Keratinocyte (primary cell): ENCODE data around the gene FSIP2. TPM values are rescaled to one million over a fixed set of nuclear protein-coding genes. Genes with fewer than 3 reads are reported as not detected.

Source experiments
- DNase-seq: peaks from one replicate; pipeline ENCODE4 v3.0.0-alpha.2; 2011; ENCODE audit warnings: low read depth, missing footprints, low spot score
- FAIRE-seq: peaks from 2 replicates; lab custom pipeline; 2011; peaks lifted over from hg19 to GRCh38; lab: Jason Lieb, UNC
- H2AFZ ChIP-seq: 2 replicates; pipeline ENCODE4 v1.6.0; 2012; ENCODE audit warnings: low read length, control low read depth, inconsistent platforms; ENCODE audit not compliant: control insufficient read depth
- H3K27ac ChIP-seq: 2 replicates; pipeline ENCODE4 v1.5.1; 2011; ENCODE audit warnings: low read length; ENCODE audit not compliant: control insufficient read depth, insufficient read depth
- H3K27me3 ChIP-seq: 3 replicates; pipeline ENCODE4 v1.6.0; 2011; ENCODE audit warnings: low read length; ENCODE audit not compliant: control insufficient read depth, insufficient read depth; ENCODE audit errors: extremely low read depth
- H3K36me3 ChIP-seq, 2 experiments: 2 replicates in 1 of 2; 3 replicates in 1 of 2; pipeline ENCODE4 v1.5.1; 2011; ENCODE audit warnings: low read length in 2 of 2, mild to moderate bottlenecking in 1 of 2; ENCODE audit not compliant: control insufficient read depth in 2 of 2, insufficient read depth in 2 of 2; ENCODE audit errors: extremely low read depth in 1 of 2
- H3K4me1 ChIP-seq: 3 replicates; pipeline ENCODE4 v1.5.1; 2011; ENCODE audit warnings: low read length; ENCODE audit not compliant: control insufficient read depth, insufficient read depth; ENCODE audit errors: extremely low read depth
- H3K4me2 ChIP-seq: 3 replicates; pipeline ENCODE4 v1.6.0; 2011; ENCODE audit warnings: low read depth, low read length; ENCODE audit not compliant: control insufficient read depth, insufficient read depth; ENCODE audit errors: extremely low read depth
- H3K4me3 ChIP-seq, 3 experiments: fragments of 200-600 bp in 1 of 3; sonication (generic) in 1 of 3; 2 replicates in 2 of 3; 3 replicates in 1 of 3; pipeline ENCODE4 v1.5.1; 2011 to 2016; ENCODE audit warnings: low read length in 3 of 3, mild to moderate bottlenecking in 3 of 3, control low read depth in 2 of 3, inconsistent platforms in 1 of 3, low read depth in 1 of 3, mixed read lengths in 1 of 3, mixed run types in 1 of 3, moderate library complexity in 1 of 3; ENCODE audit not compliant: control insufficient read depth in 2 of 3, insufficient read depth in 2 of 3; ENCODE audit errors: extremely low read depth in 1 of 3
- H3K79me2 ChIP-seq: 2 replicates; pipeline ENCODE4 v1.6.0; 2012; ENCODE audit warnings: low read length; ENCODE audit not compliant: control insufficient read depth, insufficient read depth
- H3K9ac ChIP-seq: 3 replicates; pipeline ENCODE4 v1.6.0; 2011; ENCODE audit warnings: low read length; ENCODE audit not compliant: control insufficient read depth, insufficient read depth; ENCODE audit errors: extremely low read depth
- H3K9me1 ChIP-seq: 3 replicates; pipeline ENCODE4 v1.6.0; 2011; ENCODE audit warnings: low read length; ENCODE audit not compliant: control insufficient read depth, insufficient read depth; ENCODE audit errors: extremely low read depth
- H3K9me3 ChIP-seq: 2 replicates; pipeline ENCODE4 v1.5.1; 2012; ENCODE audit warnings: low read depth, low read length; ENCODE audit not compliant: control insufficient read depth
- H4K20me1 ChIP-seq: 3 replicates; pipeline ENCODE4 v1.6.0; 2011; ENCODE audit warnings: low read length; ENCODE audit not compliant: control insufficient read depth, insufficient read depth; ENCODE audit errors: extremely low read depth
- CTCF ChIP-seq, 3 experiments: IDR thresholded peaks in 1 of 3; conservative IDR thresholded peaks in 1 of 3; optimal IDR thresholded peaks in 1 of 3; 2 replicates in 2 of 3; 3 replicates in 1 of 3; pipeline versions ENCODE3 to v1.5.1; 2011; ENCODE audit warnings: low read length in 3 of 3, mild to moderate bottlenecking in 3 of 3, moderate library complexity in 2 of 3, control low read depth in 1 of 3, inconsistent platforms in 1 of 3; ENCODE audit not compliant: insufficient read depth in 2 of 3; ENCODE audit errors: extremely low read depth in 1 of 3
- EZH2 ChIP-seq: IDR thresholded peaks from one replicate; pipeline ENCODE4 v1.6.1; 2012; ENCODE audit warnings: inconsistent platforms, mild to moderate bottlenecking, low read length, moderate library complexity
- dilution Hi-C: fragments of 300-500 bp; cut with MboI; formaldehyde crosslinking; loops from one replicate; pipeline ENCODE4 v1.7.0; 2020; ENCODE audit warnings: low sequenced_read_pairs; ENCODE audit not compliant: extremely low pct_ligation_motif_present
- polyA plus RNA-seq, 5 experiments: library from polyadenylated mRNA; depleted of rRNA in 3 of 5; stranded (reverse) in 3 of 5; stranded (forward) in 1 of 5; unstranded in 1 of 5; fragments of >200 nt; gene quantifications; 1 replicate in 1 of 5; 2 replicates in 3 of 5; 3 replicates in 1 of 5; pipeline versions ENCODE4 v1.2.1 to v1.2.3, GENCODE V29; 2011 to 2012; ENCODE audit warnings: missing spikeins in 2 of 5, low read depth in 1 of 5, low replicate concordance in 1 of 5

The FSIP2 gene
- polyA plus RNA-seq, 1 donor (not counting 4 experiments of a cell fraction or from before 2014, with no cell fraction given): 0.38 TPM

- Histone ChIP-seq H3K9me1 (no peaks in the 10 kb centered on the region), H2AFZ (no peak overlapping the region), H3K27ac (no peak overlapping the region), H3K9me3 (no peaks in the 10 kb centered on the region), H3K79me2 (no peaks in the 10 kb centered on the region), H3K4me1 (no peaks in the 10 kb centered on the region), H3K4me2 (no peak overlapping the region), H3K4me3 (no peak overlapping the region), H3K36me3 (no peaks in the 10 kb centered on the region), H3K27me3 (no peaks in the 10 kb centered on the region), H3K9ac (no peak overlapping the region), H4K20me1 (no peaks in the 10 kb centered on the region)
- DNase-seq (no peak), FAIRE-seq (no peak)
- TF ChIP-seq CTCF (optimal IDR thresholded peaks at IDR 0.05 in 1 of 3, IDR thresholded peaks at IDR 0.05 in 1 of 3, conservative IDR thresholded peaks at IDR 0.05 in 1 of 3; ENCODE audit: extremely low read depth in 1 of 3, insufficient read depth in 2 of 3, low read length in 3 of 3) (no peak), EZH2 (no peak)
- dilution Hi-C loops: no loop called here
Measured at GRCh38 chr2:185854885-185855284, 116.3 kb downstream of the FSIP2 start.

GRCh38 chr2:185857691-185858090 lies 119.1 kb downstream of the FSIP2 start:
- FAIRE-seq (no peak), DNase-seq (no peak)
- TF ChIP-seq EZH2 (no peak), CTCF (optimal IDR thresholded peaks at IDR 0.05 in 1 of 3, IDR thresholded peaks at IDR 0.05 in 1 of 3, conservative IDR thresholded peaks at IDR 0.05 in 1 of 3; ENCODE audit: extremely low read depth in 1 of 3, insufficient read depth in 2 of 3, low read length in 3 of 3) (no peak)
- no peak overlapping the region for H3K9ac ChIP-seq
- no peaks in the 10 kb centered on the region for H3K4me1 ChIP-seq
- no peaks in the 10 kb centered on the region for H3K79me2 ChIP-seq
- H3K27me3 ChIP-seq: no peaks in the 10 kb centered on the region
- H3K4me3 ChIP-seq: no peak overlapping the region
- no peaks in the 10 kb centered on the region for H3K36me3 ChIP-seq
- H3K4me2 ChIP-seq: no peak overlapping the region
- no peak overlapping the region for H2AFZ ChIP-seq
- H3K27ac ChIP-seq: no peak overlapping the region
- H4K20me1 ChIP-seq: no peaks in the 10 kb centered on the region
- no peaks in the 10 kb centered on the region for H3K9me3 ChIP-seq
- no peaks in the 10 kb centered on the region for H3K9me1 ChIP-seq
- dilution Hi-C loops: no loop called here
